Measurements from ENCODE around the gene HNRNPAB. TPM values are rescaled to one million over a fixed set of nuclear protein-coding genes. Genes with fewer than 3 reads are reported as not detected.
A peak's percentile ranks its signal among the peaks of the same experiment; 100 is the strongest.

The HNRNPAB gene
- total RNA-seq, 1 donor from 2014 or later, result 199 TPM

GRCh38 chr5:178207917-178208280, 3.6 kb downstream of the HNRNPAB start:
- Mint-ChIP-seq H3K36me3 (ENCODE audit: low read depth, unreplicated experiment) (peaks cover 33% of the 10 kb centered on the region), H3K27ac (ENCODE audit: unreplicated experiment) (no peak overlapping the region), H3K27me3 (ENCODE audit: low read depth, unreplicated experiment) (no peaks in the 10 kb centered on the region), H3K4me3 (ENCODE audit: unreplicated experiment) (peak overlapping the region; percentile 29), H3K4me1 (ENCODE audit: low read depth, unreplicated experiment) (peaks cover 18% of the 10 kb centered on the region), H3K9me3 (ENCODE audit: unreplicated experiment) (peaks cover 2% of the 10 kb centered on the region)
- peak overlapping the region; percentile 24 for H3K27ac ChIP-seq (ENCODE audit: low read depth, low read length)
- peaks cover 80% of the 10 kb centered on the region for H3K79me2 ChIP-seq (ENCODE audit: insufficient read depth, low read length)
- FAIRE-seq (no peak), DNase-seq (ENCODE audit: low read depth) (no peak)
- H3K9me3 ChIP-seq (ENCODE audit: insufficient read depth, low read depth, low read length), result no peaks in the 10 kb centered on the region
- H3K4me1 ChIP-seq (ENCODE audit: insufficient read depth, low read length), result peaks cover 24% of the 10 kb centered on the region
- no peaks in the 10 kb centered on the region for H3K27me3 ChIP-seq (ENCODE audit: insufficient read depth, low read length)
- no peak overlapping the region for H2AFZ ChIP-seq (ENCODE audit: low read depth, low read length)
- H3K36me3 ChIP-seq (ENCODE audit: insufficient read depth, low read length), result peaks cover 69% of the 10 kb centered on the region
- peaks cover 77% of the 10 kb centered on the region for H4K20me1 ChIP-seq (ENCODE audit: insufficient read depth, low read length)
- no peak for TF ChIP-seq EZH2 (IDR thresholded peaks at IDR 0.05; ENCODE audit: insufficient read depth, low read length)
- no peak for TF ChIP-seq CTCF (IDR thresholded peaks at IDR 0.05; ENCODE audit: insufficient read depth, low read depth, low read length)
- no peak overlapping the region for H3K4me3 ChIP-seq (ENCODE audit: insufficient read depth, low read depth, low read length)
- H3K9ac ChIP-seq (ENCODE audit: low read length), result no peak overlapping the region
- H3K4me2 ChIP-seq (ENCODE audit: low read length), result peak overlapping the region; percentile 98

- Mint-ChIP-seq H3K9me3 (ENCODE audit: unreplicated experiment) (peaks cover 2% of the 10 kb centered on the region), H3K4me1 (ENCODE audit: low read depth, unreplicated experiment) (peaks cover 20% of the 10 kb centered on the region), H3K27me3 (ENCODE audit: low read depth, unreplicated experiment) (no peaks in the 10 kb centered on the region), H3K4me3 (ENCODE audit: unreplicated experiment) (no peak overlapping the region), H3K27ac (ENCODE audit: unreplicated experiment) (peak overlapping the region; percentile 62), H3K36me3 (ENCODE audit: low read depth, unreplicated experiment) (peaks cover 37% of the 10 kb centered on the region)
- Histone ChIP-seq H3K27me3 (ENCODE audit: insufficient read depth, low read length) (no peaks in the 10 kb centered on the region), H3K79me2 (ENCODE audit: insufficient read depth, low read length) (peaks cover 87% of the 10 kb centered on the region), H3K4me2 (ENCODE audit: low read length) (no peak overlapping the region), H3K4me3 (ENCODE audit: insufficient read depth, low read depth, low read length) (no peak overlapping the region), H3K9ac (ENCODE audit: low read length) (no peak overlapping the region), H2AFZ (ENCODE audit: low read depth, low read length) (no peak overlapping the region), H3K4me1 (ENCODE audit: insufficient read depth, low read length) (peaks cover 23% of the 10 kb centered on the region), H3K9me3 (ENCODE audit: insufficient read depth, low read depth, low read length) (no peaks in the 10 kb centered on the region), H3K36me3 (ENCODE audit: insufficient read depth, low read length) (peaks cover 76% of the 10 kb centered on the region), H3K27ac (ENCODE audit: low read depth, low read length) (no peak overlapping the region), H4K20me1 (ENCODE audit: insufficient read depth, low read length) (peaks cover 85% of the 10 kb centered on the region)
- FAIRE-seq (no peak), DNase-seq (ENCODE audit: low read depth) (no peak)
- no peak for TF ChIP-seq CTCF (IDR thresholded peaks at IDR 0.05; ENCODE audit: insufficient read depth, low read depth, low read length)
- TF ChIP-seq EZH2 (IDR thresholded peaks at IDR 0.05; ENCODE audit: insufficient read depth, low read length), result no peak
These were observed 4.4 kb downstream of the HNRNPAB start for GRCh38 chr5:178208540-178209227.
